Measurements from ENCODE around the gene LRPAP1. TPM values are rescaled to one million over a fixed set of nuclear protein-coding genes. Genes with fewer than 3 reads are reported as not detected.

LRPAP1 gene
- total RNA-seq, 4 donors from 2014 or later, result 67.5 to 187 (median 137) TPM

DNA sequence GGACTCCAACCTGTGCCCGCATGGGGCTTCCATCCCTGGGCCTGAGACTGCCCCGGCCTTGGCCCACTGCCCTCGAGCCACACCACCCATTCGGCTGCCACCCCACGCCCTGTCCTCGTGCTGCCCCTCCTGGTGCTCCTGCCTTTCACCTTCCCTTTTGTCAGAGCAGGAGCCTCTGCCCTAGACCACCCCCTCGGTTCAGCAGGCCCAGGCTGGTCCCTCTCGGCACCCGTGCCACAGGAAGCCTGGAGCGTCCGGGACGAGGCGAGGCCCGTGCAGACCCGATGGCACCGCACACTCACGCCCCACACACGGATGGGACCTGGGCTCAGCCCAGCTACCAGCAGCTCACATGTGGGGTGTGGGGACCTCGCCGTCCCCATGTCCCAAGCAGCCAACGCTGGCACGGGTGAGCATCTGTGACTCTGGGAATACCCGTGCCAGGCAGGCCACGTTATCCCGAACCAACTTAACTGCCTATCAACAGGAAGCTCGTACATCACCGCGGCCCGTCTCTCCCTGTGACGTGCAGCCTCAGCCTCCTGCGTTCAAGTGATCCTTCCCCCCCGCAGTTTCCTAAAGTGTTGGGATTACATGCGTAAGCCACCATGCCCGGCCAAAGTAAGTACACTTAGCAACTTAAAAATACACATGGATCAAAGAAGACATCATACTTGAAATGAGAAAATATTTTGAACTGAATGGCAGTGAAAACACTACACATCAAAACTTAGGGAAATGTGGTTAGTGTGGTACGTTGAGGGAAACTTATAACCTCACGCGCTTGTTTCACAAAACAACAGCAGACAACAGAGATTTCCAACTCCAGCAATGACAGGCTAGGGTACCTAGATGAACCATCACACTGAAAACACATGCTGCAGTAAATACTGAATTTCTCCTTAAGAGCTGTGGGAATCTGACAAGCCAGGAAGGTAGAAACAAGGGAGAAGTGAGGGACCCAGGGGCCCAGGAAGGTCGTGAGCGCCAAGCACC, 29.0 kb downstream of the LRPAP1 start:
- TF ChIP-seq, protein P1, sequence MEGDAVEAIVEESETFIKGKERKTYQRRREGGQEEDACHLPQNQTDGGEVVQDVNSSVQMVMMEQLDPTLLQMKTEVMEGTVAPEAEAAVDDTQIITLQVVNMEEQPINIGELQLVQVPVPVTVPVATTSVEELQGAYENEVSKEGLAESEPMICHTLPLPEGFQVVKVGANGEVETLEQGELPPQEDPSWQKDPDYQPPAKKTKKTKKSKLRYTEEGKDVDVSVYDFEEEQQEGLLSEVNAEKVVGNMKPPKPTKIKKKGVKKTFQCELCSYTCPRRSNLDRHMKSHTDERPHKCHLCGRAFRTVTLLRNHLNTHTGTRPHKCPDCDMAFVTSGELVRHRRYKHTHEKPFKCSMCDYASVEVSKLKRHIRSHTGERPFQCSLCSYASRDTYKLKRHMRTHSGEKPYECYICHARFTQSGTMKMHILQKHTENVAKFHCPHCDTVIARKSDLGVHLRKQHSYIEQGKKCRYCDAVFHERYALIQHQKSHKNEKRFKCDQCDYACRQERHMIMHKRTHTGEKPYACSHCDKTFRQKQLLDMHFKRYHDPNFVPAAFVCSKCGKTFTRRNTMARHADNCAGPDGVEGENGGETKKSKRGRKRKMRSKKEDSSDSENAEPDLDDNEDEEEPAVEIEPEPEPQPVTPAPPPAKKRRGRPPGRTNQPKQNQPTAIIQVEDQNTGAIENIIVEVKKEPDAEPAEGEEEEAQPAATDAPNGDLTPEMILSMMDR (IDR thresholded peaks at IDR 0.05; ENCODE audit: low read depth), result no peak

DNA sequence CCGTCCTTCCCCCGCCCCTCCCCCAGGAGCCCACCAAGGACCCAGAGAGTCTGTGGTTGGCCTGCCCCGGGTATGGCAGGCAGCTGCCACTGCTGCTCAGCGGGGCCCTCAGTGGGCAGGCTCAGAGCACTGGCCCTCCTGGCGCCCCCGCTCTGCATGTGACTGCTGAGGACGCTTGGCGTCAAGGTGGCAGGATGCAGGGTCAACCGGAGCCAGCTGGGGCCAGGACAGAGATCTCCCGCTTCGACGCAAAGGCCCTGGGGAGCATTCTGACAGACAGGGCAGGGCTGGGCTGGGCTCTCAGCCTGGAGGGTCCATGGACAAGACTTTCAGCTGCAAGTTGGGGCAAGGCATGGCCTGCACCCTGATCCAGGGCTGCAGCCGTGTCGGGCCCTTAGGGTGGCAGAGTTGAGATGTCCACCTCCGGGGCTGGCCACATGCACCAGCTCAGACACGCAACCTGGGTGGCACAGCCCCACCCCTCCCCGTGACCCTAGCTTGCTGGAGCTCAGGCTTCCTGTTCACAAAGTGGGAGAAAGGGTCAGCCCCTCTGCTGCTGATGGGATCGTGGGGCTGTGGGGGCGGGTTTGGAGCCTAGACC, 30.3 kb downstream of the LRPAP1 start:
- TF ChIP-seq, protein P1 (IDR thresholded peaks at IDR 0.05; ENCODE audit: low read depth), result no peak

DNA sequence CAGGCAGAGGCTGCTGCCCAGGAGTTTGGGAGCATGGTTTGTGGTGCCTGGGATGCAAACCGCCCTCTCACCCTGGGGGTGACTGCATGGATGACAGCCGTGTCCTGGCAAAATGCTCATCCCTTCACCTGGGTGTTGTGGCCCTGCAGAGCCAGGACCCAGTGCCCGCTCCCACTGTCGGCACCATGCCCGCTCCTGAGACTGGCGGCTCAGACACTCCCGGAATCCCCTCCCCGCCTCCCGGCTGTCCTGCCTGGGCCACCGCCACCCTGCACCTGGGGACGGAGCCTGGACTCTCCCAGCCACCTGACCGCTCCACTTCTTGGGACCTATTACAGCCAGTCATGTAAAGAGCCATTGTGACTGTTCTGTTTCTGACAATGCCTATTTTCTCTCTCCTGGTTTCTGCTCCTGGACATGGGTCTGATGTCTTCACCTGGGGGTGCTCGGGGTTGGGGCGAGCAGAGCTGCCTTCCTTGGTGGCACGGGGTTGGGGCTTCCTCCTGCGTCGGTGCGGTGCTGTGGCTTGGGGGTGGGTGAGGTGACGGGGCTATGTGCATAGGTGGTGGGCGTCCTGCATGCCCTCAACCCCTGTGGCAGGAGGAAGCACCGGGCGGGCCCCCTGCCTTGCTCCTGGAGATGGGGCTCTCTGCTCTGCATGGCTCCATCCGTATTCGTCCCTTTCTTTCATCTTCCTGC, 30.9 kb downstream of the LRPAP1 start:
- TF ChIP-seq, protein P1 (IDR thresholded peaks at IDR 0.05; ENCODE audit: low read depth), result no peak

DNA sequence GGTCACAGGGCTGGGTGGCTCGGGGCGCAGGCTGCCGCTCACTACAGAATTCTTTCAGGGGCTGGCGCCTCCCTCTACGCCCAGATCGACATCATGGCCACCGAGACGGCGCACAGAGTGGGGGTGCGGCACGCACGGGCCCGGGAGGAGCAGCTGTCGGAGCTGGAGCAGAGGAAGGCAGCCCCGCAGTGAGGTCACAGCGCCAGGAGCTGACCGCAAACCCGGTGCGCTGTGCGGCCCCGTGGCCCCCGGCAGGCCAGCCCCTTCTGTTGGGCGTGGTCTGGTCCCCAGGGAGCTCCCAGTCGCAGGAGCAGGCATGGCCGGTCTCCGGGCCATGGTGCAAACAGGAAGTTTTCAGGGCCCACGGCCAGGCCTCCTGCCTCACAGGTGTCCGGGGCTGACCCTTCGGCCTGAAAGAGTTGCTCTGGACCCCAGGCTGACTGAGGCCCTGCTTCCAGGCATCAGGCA, 31.6 kb downstream of the LRPAP1 start:
- TF ChIP-seq, protein P1 (IDR thresholded peaks at IDR 0.05; ENCODE audit: low read depth), result no peak

DNA sequence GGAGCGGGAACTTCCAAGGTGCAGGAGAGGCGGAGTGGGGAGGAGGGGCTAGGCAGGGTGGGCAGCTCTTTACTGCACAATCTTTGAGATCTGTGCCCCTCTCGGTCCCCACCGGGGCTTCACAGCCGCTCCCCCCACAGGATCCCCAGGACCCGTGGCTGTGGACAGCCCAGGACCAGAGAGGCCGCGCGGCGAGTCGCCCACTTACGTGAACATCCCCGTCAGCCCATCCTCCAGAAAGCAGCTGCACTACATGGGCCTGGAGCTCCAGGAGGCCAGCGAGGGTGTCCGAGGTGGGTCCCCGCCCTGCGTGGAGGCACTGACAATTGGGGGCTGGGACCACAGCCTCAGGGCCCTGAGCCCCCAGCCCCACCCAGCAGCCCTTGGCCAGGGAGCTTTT, 32.1 kb downstream of the LRPAP1 start:
- TF ChIP-seq, protein P1 (IDR thresholded peaks at IDR 0.05; ENCODE audit: low read depth), result no peak

DNA sequence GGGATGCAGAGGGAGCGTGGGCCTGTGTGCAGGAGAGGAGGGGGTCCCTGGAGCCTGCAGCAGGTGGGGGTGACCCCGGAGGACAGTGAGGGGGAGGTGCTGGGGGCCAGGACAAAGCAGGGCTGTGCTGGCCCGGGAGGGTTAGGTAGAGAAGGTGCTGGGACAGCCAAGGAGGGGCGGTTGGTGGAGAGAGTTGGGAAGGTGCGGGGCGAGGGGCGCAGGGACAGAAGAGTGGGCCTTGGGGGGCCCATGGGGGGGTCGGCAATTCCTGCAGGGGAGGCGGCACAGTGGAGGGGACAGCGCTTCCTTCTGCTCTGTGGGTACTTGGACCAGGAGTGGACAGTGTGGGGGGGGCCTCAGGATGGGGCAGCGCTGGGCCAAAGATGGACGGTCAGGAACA, 32.5 kb downstream of the LRPAP1 start:
- TF ChIP-seq, protein P1 (IDR thresholded peaks at IDR 0.05; ENCODE audit: low read depth), result no peak

Measured in subcutaneous adipose tissue (tissue), 4 donors.